CD4-positive, alpha-beta T cell treated with Interleukin-2 at 100 ng/mL for 4 hours (primary cell): ENCODE results near the gene GCNT4.

ENCODE experiments used
- DNase-seq: peaks from one replicate; pipeline ENCODE4 v3.0.0-alpha.2; 2020; ENCODE audit warnings: low spot score

GCNT4 gene

GRCh38 chr5:75016896-75017295 lies 35.5 kb downstream of the GCNT4 start:
- no peak for DNase-seq

- DNase-seq: no peak
These were observed 39.6 kb downstream of the GCNT4 start for GRCh38 chr5:75012748-75013147.

- no peak for DNase-seq
These were observed 41.5 kb downstream of the GCNT4 start for GRCh38 chr5:75010838-75011237.

GRCh38 chr5:75009556-75010345 lies 42.6 kb downstream of the GCNT4 start:
- DNase-seq: no peak

- no peak for DNase-seq
These were observed 45.2 kb downstream of the GCNT4 start for GRCh38 chr5:75006865-75007822.

GRCh38 chr5:75005561-75005960 lies 46.8 kb downstream of the GCNT4 start:
- DNase-seq: no peak
